ENCODE results near the gene IGSF8.
"Not testable (repeated sequence)": the region's sequence is repeated elsewhere in the genome, so short reads cannot be mapped to it uniquely, and the experiment has no call there.

IGSF8 gene

GRCh38 chr1:160127381-160127780 is 29.0 kb upstream of the IGSF8 start:
- no peak for TF ChIP-seq CTCF (IDR thresholded peaks at IDR 0.05; ENCODE audit: extremely low read depth, missing control alignments)
- no peak for DNase-seq (ENCODE audit: low spot score)

DNA sequence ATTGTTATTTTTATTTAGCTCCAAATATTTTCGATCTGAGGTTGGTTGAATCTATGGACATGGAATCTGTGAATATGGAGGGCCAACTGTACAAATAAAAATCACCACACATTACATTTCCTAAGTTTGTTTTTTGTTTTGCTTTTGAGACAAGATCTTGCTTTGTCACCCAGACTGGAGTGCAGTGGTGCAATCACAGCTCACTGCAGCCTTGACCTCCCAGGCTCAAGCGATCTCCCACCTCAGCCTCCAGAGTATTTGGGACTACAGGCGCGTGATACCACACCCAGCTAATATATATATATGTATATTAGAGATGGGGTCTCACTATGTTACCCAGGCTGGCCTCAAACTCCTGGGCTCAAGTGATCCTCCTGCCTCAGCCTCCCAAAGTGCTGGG is 27.9 kb upstream of the IGSF8 start:
- not testable (repeated sequence) for DNase-seq (ENCODE audit: low spot score)

DNA sequence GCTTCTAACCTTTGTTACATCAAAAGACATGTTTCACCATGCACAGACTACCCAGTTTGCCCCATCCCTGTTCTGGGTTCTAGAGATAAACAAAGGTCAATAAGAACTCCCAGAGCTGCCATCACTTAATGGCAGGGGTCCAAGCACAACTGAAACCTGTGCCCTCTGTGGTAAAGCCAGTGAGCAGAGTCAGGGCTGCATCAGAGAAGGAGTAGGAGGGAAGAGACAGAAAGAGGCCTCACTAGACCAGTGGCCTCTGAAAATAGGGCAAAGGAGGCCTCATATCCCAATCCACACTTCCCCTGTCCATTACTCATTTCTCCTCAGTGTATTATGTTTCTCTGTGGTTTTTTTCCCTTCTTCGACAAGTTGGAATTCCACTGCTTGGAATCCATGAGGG is 27.3 kb upstream of the IGSF8 start:
- DNase-seq (ENCODE audit: low spot score): no peak
- no peak for TF ChIP-seq CTCF (IDR thresholded peaks at IDR 0.05; ENCODE audit: extremely low read depth, missing control alignments)

DNA sequence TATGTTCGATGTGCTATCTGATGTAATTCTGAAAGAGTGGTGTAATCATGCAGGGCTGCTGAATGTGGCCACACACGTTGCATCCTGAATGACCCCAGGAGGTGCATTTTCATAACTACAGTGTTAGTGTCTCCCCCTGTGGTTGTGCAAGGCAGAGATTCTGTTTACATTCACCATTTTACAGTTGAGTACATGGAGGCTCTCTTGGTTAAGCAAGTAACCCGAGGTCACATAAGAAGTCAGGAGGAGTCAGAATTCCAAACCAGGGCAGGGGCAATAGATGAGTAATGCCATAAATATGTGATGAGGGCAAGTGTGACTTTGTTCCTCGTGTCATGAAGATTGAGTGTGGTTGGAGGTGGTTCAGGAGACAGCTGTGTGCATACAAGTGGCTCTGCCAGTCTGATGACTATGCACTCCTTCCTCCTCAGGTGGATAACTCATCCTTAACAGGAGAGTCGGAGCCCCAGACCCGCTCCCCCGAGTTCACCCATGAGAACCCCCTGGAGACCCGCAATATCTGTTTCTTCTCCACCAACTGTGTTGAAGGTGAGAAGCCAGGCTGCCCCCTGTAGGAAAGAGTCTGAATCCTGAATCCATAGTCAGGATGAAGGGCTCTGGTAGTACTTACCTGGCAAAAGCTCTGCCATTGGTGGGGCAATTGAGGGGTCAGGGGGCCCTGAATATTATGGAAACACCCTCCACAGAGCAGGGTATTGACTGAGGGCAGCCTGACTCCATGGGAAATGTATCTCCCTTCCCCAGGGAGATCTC is 26.5 kb upstream of the IGSF8 start:
- DNase-seq (ENCODE audit: low spot score): no peak
- TF ChIP-seq CTCF (IDR thresholded peaks at IDR 0.05; ENCODE audit: extremely low read depth, missing control alignments): no peak

- DNase-seq (ENCODE audit: low spot score): no peak
These were observed 25.3 kb upstream of the IGSF8 start for GRCh38 chr1:160123726-160124125.

DNA sequence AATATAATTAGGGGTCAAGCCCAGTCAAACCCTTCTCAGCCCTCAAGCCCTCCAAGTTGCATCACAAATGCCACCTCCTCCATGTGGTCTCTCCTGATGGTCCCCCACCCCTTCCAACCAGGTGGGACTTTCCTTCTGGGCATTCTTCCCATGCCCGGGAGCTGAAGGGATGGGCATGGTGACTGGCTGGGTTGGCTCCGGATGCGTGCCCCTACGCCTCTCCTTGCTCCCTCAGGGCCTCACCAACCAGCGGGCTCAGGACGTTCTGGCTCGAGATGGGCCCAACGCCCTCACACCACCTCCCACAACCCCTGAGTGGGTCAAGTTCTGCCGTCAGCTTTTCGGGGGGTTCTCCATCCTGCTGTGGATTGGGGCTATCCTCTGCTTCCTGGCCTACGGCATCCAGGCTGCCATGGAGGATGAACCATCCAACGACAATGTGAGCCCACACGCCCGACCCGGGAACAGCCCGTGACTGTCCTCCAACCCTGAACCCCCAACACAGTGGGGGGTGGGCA is 24.6 kb upstream of the IGSF8 start:
- no peak for TF ChIP-seq CTCF (IDR thresholded peaks at IDR 0.05; ENCODE audit: extremely low read depth, missing control alignments)
- DNase-seq (ENCODE audit: low spot score): no peak

More at GRCh38 chr1:160123726-160124125, 25.3 kb upstream of the IGSF8 start:
- TF ChIP-seq CTCF (IDR thresholded peaks at IDR 0.05; ENCODE audit: extremely low read depth, missing control alignments): no peak

- DNase-seq (ENCODE audit: low spot score): no peak
- TF ChIP-seq CTCF (IDR thresholded peaks at IDR 0.05; ENCODE audit: extremely low read depth, missing control alignments): no peak
These were observed 23.0 kb upstream of the IGSF8 start for GRCh38 chr1:160121388-160121787.

DNA sequence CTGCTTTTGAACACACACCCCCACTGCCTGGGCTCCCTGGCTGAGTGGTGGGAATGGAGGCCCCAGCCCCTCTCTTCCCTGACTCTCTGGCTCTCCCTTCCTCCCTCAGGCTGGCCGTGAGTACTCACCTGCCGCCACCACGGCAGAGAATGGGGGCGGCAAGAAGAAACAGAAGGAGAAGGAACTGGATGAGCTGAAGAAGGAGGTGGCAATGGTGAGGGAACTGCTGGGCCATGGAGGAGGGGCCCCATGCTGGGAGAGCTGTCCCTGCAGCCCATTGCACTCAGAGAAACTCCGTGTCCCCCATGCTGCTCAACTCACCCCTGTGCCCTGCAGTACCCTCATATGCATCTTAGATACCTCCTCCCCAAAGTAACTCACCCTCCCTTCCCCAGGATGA is 22.4 kb upstream of the IGSF8 start:
- DNase-seq (ENCODE audit: low spot score): no peak
- no peak for TF ChIP-seq CTCF (IDR thresholded peaks at IDR 0.05; ENCODE audit: extremely low read depth, missing control alignments)

All from GM20000 (cell line).